ENCODE data around the gene CFAP206. TPM values are rescaled to one million over a fixed set of nuclear protein-coding genes. Genes with fewer than 3 reads are reported as not detected.

CFAP206 gene
- total RNA-seq, 1 donor from 2014 or later, result under 0.01 TPM

Other genes starting within 250 kb of the CFAP206 start
- gene SMIM8, start 85.4 kb upstream of the CFAP206 start, total RNA-seq, result 2.0 and 2.4 TPM in 2 replicates
- not detected in 2 replicates for gene GJB7, start 78.7 kb upstream of the CFAP206 start, total RNA-seq
- 0.44 and 0.79 TPM in 2 replicates for gene C6orf163, start 63.2 kb upstream of the CFAP206 start, total RNA-seq
- 14.4 and 24.0 TPM in 2 replicates for gene SLC35A1, start 65.0 kb downstream of the CFAP206 start, total RNA-seq
- gene RARS2, start 182.0 kb downstream of the CFAP206 start, total RNA-seq, result 26.4 and 28.4 TPM in 2 replicates
- 7.9 and 10.0 TPM in 2 replicates for gene ORC3, start 182.2 kb downstream of the CFAP206 start, total RNA-seq